DMS114 treated with DMSO at 0.1 percent for 48 hours (cell line): ENCODE results near the gene TRMT44.
"Not testable (repeated sequence)": the region's sequence is repeated elsewhere in the genome, so short reads cannot be mapped to it uniquely, and the experiment has no call there.

ENCODE experiments used
- DNase-seq: peaks from one replicate; lab custom pipeline; 2025; ENCODE audit not compliant: unreplicated experiment; lab: John Stamatoyannopoulos, UW

The TRMT44 gene

DNA sequence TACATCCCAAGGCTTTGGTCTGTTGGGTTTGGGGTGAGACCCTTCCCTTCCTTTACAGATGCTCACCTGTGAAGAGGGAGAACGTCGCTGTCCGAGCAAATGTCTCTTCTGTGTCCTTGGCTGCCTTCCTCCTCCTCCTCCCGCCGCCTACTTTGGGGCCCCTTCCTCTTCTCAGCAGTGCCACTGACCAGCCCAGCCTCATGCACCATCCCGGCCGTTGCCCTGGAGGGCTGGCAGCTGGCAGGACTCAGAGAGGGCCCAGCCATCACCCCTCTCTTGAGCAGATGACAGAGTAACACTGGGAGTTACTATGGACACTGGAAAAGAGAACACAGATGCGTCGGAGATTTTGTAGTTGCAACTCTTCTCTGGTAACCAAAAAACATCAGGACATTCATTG lies 68.2 kb downstream of the TRMT44 start:
- DNase-seq, result no peak

- DNase-seq, result no peak
Measured at GRCh38 chr4:8509311-8509950, 68.9 kb downstream of the TRMT44 start.

- DNase-seq, result no peak
Measured at GRCh38 chr4:8510191-8510590, 69.6 kb downstream of the TRMT44 start.

DNA sequence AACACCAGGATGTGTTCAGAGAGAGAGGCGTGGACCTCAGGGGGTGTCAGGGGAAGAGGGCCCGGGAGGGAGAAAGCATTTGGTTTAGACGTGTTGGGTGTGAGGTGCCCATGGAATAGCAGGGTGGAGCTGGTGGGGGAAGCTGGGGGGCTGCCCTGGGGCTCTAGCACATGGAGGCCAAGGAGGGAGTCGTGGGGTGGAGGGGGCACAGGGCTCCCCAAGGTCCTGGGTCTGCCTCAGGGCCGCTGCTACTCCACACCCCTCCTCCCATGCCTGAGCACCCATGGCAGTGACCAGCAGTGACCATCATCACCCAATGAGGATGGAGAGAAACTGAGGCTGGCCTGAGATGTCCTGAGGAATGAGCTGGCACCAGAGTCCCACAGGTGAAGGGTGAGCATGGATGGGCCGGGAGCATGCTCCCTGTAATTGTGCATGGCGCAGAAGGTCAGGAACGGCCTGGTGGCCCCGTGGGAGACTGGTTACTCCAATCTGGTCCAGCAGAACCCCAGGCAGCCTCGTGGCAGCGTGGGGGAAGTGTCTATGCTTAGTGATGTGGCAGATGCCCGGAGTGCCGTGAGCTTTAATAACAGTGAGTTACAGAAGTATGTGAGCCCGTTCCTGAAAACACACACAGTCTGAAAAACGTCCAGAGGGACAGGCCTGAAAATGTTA lies 70.2 kb downstream of the TRMT44 start:
- DNase-seq, result no peak

- no peak for DNase-seq
Measured at GRCh38 chr4:8512510-8512909, 71.9 kb downstream of the TRMT44 start.

DNA sequence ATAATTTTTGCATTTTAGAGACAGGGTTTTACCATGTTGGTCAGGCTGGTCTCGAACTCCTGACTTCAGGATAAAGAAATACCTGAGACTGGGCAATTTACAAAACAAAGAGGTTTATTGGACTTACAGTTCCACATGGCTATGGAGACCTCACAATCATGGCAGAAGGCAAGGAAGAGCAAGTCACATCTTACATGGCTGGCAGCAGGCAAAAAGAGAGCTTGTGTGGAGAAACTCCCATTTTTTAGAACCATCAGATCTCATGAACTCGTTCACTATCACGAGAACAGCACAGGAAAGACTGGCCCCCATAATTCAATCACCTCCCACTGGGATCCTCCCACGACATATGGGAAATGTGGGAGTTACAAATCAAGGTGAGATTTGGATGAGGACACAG lies 72.5 kb downstream of the TRMT44 start:
- DNase-seq, result not testable (repeated sequence)

DNA sequence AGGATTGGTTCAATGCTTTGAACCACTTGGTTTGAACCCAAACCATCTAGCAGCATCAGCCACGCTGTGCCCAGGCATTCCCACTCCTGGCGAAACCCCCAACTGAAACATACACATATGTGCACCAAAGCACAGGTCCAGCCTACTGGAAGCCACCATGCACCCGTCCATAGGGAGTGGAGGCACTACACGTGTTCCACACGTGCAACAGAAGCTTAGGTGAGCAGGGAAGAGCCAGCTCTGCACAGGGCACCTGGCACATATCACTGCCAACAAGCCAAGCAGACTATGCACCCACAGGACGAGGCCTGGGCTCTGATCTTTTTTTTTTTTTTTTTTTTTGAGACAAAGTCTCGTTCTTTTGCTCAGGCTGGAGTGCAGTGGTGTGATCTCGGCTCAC lies 73.4 kb downstream of the TRMT44 start:
- no peak for DNase-seq

GRCh38 chr4:8514391-8514790 lies 73.8 kb downstream of the TRMT44 start:
- no peak for DNase-seq

GRCh38 chr4:8515316-8516060 lies 74.9 kb downstream of the TRMT44 start:
- DNase-seq, result no peak

DNA sequence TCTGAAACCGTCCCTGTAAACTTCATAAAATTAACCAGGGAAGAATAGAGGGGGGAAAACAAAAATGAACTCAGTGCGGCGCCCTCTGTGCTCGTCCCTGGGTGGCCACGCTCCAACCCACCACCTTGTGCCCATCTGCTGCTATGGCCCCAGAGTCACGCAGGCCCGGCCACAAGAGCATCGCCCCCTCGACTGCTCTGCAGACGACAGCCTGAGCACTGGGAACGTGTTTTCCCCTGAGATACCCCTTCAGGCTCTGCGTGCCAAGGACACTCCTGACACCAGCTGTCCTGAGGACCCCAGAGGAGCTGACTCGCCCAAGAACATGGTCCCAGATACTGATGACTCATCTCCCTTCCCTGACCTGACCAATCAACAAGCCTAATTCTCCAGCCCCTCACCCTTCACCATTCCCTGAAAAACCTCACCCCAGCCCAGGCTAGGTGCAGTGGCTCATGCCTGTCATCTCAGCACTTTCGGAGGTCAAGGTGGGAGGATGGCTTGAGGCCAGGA lies 75.5 kb downstream of the TRMT44 start:
- no peak for DNase-seq

- DNase-seq, result no peak
Measured at GRCh38 chr4:8516996-8517550, 76.5 kb downstream of the TRMT44 start.

- no peak for DNase-seq
Measured at GRCh38 chr4:8517946-8518345, 77.4 kb downstream of the TRMT44 start.

- no peak for DNase-seq
Measured at GRCh38 chr4:8522160-8523120, 81.9 kb downstream of the TRMT44 start.

GRCh38 chr4:8523175-8523574 lies 82.6 kb downstream of the TRMT44 start:
- no peak for DNase-seq

GRCh38 chr4:8523766-8524165 lies 83.2 kb downstream of the TRMT44 start:
- DNase-seq, result no peak

DNA sequence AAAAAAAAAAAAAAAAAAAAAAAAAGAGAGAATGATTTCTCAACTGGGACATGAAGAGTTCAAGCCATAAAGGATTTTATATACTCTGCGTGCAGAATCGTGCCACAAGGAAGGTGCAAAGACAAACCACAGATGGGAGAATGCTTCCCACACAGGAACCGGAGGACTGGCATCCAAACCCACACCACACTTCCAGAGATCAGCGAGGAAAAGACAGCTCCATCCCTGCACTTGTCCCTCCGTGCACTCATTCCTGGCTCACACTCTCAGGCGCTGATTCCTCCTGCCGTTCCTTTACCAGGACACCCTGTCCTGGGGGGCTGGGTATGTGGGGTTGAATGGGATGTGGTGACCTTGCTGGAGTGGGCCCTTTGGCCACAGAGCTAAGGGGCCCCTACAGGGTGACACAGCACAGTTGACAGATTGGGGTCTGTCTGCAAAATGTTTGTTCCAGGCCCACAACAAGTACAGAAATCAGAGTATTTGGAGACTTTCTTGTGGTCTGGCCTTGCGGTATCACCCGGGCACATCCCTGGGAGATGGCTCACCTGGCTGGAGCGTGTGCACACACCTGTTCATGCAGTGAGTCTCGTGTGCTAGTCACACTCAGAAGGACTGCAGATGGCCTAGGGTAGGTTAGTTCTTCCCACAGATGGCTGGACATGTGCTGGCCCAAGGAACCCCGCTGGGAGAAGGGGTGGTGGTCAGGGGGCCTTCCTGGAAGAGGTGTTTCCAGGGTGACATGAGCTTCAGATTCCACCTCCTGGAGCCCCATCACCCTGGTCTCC lies 84.2 kb downstream of the TRMT44 start:
- DNase-seq, result no peak

DNA sequence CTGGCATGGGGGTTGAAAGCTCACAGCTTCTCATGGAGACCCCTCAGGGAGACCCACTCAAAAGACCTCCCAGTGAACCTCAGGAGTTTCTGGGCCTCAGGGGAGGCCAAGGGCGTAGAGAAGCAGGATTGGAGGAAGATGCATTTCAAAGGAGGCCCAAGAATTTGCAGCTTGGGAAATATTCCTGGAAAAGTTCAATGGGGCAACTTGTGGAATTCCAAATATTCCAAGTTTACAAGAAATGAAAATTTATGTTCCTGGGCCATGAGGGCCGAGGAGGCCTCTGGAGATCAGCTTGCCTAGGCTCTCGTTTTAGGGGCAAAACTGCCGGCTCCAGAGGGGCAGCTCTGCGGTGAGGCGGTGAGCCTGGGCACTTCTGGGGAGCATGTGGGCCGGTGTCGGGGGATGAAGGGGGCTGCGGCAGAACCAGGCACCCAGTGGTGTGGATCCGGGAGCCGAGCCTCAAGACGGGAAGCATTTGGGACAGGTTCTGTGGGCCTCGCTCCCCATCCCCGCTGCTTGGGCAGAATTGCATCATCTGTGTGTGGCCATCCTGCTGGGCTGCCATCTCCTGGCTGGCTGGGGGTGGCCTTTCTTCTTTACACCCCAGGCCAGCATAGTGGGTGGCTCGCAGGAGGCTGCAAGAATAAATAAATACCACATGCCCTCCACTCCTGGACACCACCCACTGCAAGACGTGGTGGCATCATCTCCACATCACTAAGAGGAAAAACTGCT lies 85.0 kb downstream of the TRMT44 start:
- DNase-seq, result no peak
